DMS53 treated with DMSO at 0.1 percent for 48 hours (cell line): ENCODE data around the gene MYOCD.

Experiments used
- DNase-seq: peaks from one replicate; lab custom pipeline; 2025; ENCODE audit not compliant: unreplicated experiment; lab: John Stamatoyannopoulos, UW

The MYOCD gene

DNA sequence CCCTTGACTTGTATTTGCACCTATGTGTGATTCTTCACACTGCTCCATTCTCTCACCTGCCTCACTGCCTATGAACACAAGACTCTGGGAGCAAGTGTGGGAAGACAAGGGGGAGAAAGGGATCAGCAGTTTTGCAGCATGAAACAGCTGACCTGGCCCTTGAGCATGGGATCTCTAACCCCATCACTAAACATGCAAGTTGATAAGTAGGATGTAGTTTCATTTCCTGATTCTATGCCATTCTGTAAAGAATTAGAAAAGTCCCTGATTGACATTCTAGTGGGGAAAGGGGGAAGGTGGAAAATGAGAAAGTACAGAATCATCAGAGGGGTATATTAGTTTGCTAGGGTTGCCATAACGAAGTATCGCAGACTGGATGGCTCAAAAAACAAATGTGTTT is 25.3 kb upstream of the MYOCD start:
- no peak for DNase-seq

- no peak for DNase-seq
Measured at GRCh38 chr17:12641084-12641483, 24.6 kb upstream of the MYOCD start.

DNA sequence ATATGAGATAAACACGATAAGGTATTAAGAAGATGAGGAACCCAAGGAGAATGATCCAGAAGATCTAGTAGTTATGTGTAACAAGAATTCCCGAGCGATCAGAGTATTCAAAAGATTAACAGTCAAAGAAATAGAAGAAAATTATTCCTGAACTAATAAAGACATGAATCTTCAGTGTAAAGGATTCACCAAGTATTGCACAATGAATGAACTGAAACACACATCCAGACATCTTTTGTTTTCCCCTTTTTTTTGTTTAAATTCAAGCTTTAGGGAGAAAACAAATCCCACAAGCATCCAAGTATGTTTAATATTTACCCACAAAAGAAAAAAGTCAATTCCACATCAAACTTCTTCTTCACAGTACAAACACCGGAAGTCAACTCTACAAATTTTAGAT is 23.7 kb upstream of the MYOCD start:
- no peak for DNase-seq

DNA sequence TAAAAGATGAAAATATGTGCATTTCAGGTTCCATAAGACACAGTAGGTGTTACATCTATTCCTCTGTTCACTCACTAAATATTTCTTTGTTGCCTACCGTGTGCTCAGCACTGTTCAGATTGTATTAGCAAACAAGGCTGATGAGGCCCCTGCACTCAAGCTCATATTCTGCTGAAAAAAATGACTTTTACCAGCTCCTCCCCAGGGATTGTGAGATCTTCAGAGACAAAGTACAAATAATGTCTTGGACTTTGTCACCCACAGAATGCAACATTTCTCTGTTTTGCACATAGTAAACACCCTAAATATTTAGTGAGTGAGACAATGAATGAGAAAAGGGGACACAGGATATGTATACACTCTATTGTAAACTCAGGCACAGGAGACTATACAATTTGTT is 21.9 kb upstream of the MYOCD start:
- DNase-seq, result no peak

- no peak for DNase-seq
Measured at GRCh38 chr17:12644623-12645022, 21.1 kb upstream of the MYOCD start.

- no peak for DNase-seq
Measured at GRCh38 chr17:12646761-12647422, 18.8 kb upstream of the MYOCD start.

DNA sequence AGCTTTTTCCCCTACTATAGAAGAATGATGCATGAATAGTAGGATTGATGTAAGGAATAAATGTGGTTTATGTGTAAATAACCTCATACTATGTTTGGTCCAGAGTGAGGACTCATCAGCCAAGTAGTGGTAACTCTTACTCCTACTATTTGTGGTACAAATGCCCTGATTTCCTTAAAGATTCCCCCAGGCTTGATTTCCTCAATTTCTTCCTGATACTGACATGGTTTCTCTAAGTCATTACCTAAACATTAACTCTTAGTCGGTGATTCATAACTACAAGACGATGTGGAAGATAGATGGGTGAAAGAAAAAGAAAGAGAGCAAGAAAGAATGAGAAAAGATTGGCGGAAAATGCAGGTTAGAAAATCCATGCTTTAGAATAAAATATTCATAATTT is 17.2 kb upstream of the MYOCD start:
- DNase-seq, result no peak

DNA sequence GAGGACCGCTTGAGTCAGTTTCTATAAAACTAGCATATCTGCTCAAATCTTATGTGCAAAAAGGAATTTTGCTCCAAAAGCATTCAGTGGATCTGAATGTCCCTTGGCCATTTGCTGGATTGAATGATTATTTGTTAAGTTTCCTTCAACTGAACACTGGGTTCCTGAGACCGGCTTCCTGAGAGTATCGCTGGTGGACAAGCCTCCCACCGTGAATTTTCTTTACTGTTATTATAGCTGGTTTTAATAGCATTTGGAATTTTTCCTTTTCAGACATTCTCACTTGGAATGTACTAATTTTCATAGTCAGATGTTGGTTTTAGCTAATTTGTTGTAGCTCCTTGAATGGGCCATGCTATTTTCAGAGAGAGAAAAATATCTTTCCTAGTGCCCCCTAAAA is 9.8 kb upstream of the MYOCD start:
- DNase-seq, result no peak

DNA sequence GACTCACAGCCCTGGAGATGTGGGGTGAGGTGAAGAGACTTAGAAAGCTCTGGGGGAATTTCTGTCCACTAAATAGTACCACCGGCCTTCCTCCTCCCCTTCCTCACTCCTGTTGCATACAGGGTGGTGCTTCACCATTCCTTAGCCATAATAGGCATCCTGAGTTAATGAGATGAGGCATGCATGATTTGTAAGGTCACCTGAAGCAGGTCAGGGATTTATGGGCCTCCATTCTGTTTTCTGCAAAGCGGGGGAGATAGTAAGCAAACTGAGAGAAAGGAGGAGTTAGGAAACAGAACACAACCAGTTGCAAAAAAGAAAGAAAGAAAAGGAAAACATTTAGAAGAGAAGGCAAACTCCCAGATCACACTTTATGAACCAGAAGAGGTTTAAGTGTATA is 9.3 kb upstream of the MYOCD start:
- DNase-seq, result no peak

GRCh38 chr17:12659500-12659899 is 6.2 kb upstream of the MYOCD start:
- DNase-seq, result no peak

- no peak for DNase-seq
Measured at GRCh38 chr17:12664252-12664651, 1.4 kb upstream of the MYOCD start.

- DNase-seq, result no peak
Measured at GRCh38 chr17:12664894-12665262, 812 bp upstream of the MYOCD start.

DNA sequence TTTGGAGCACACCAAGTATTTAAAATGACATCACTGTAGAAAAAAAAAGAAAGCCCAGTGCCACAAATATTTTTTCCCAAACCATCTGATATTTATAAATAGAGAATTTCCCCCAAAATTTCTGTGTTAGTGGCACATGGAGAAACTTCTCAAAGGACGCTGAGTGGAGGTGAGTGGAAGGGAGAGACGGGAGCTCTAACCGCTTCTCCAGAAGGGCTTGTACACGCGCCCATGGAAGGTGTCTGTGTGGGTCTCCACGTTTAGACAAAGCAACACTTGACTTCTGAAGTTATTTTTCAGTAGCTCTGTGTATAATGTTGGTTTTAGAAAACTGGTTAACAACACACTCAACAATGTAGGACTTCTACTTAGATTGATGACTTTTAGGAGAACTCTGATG is 1.0 kb downstream of the MYOCD start:
- DNase-seq, result no peak

- no peak for DNase-seq
Measured at GRCh38 chr17:12667299-12667958, 1.7 kb downstream of the MYOCD start.

DNA sequence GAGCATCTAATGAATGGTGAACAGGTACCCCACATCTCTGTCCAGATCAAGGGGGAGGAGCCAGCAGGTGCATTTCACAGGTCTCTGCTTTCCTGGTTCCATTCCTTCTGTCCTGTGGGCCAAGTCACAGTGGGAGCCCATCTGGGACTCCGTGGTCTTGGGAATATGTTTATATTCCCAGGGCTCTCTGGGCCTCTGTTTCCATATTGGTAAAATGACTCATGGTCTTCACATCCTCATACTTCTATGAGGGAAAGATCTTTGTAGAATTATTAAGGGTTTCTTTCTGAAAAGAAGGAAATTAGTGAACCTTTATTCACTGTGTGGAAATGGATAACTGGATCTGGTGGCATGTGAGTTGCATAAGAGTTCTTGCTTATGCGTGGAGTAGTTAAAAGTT is 6.2 kb downstream of the MYOCD start:
- no peak for DNase-seq

DNA sequence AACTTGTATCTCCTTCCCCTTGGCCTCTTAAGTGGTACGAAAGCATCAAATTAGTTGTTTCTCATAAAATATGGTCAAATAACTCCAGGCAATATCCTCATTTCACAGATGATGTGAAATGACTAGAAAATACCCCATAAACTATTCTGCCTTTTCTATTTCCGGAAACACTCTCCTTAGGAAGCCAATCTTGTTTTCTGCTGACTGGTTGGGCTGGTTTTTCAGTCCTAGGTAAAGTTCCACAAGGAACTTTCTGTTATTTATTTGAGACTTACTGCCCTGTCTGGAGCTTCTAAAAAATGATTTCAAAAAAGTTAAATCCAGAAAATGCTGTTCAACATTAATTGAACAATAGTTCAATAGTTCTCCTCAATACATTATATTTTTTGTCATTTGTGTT is 7.3 kb downstream of the MYOCD start:
- DNase-seq, result no peak

DNA sequence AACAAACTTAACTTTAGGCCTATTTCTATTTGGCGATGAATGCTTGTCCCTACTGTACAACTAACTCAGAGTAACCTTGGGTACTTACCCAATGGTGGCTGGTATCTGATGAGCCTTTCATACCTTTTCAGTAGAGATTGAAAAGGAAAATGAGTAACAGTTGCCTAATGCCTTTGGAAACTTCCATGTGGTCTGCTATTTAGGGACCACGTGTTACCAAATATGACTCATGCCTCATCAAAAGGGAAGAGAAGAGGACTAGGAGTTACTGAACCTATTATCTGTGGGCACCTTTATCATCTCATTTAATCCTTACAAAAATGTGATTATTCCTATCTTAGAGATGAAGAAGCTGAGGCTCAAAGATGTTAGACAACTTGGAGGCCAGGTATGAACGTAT is 8.1 kb downstream of the MYOCD start:
- no peak for DNase-seq

GRCh38 chr17:12680407-12680897 is 14.8 kb downstream of the MYOCD start:
- DNase-seq, result no peak

- no peak for DNase-seq
Measured at GRCh38 chr17:12680993-12681392, 15.3 kb downstream of the MYOCD start.

DNA sequence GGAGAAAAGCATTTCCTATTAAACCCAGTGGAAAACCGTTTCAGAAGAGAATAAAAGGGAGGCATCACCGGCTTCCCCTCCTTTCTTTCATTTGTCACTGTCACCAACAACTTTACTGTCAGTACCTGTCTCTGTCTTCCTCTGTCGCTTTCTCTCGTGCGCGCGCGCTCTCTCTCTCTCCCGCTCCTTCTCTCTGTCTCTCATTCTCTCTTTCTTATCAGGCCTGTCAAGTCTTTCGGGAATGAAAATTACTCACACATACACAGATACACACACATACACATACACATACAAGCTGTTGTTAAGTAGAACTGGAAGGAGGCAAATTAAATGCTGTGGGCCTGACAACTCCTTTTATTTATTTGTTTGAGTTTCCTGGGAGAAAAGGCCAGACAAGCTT is 17.6 kb downstream of the MYOCD start:
- no peak for DNase-seq

GRCh38 chr17:12686486-12686885 is 20.8 kb downstream of the MYOCD start:
- DNase-seq, result no peak

DNA sequence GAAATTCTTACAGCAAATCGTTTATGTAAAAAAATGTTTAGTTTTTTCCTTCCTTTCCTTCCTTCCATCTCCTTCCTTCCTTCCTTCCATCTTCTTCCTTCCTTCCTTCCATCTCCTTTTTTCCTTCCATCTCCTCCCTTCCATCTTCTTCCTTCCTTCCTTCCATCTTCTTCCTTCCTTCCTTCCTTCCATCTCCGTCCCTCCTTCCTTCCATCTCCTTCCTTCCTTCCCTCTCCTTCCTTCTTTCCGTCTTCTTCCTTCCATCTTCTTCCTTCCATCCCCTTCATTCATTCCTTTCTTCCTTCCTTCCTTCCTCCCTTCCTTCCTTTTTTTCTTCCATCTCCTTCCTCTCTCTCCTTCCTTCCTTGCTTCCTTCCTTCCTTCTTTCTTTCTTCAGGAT is 22.7 kb downstream of the MYOCD start:
- no peak for DNase-seq

DNA sequence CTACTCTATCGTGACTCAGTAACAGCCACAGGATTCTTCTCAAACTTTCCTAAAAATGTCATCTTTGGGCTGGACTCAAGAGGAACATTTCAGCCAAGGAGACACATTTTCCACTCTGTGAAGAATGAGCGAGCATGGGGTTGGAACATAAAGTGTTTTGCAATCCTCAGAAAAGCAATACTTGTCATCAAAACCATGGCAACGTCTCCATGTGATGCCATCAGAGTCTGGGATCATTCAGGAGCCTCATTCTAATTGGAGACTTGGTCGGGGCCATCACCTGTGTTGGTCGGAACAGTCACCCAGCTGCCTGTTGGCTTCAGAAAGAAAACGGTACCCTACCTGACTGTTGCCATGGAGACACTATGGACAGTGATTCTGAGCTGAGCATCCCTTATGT is 25.5 kb downstream of the MYOCD start:
- DNase-seq, result no peak
